ENCODE measurements around the gene IQSEC1. TPM values are rescaled to one million over a fixed set of nuclear protein-coding genes. Genes with fewer than 3 reads are reported as not detected.
A peak's percentile ranks its signal among the peaks of the same experiment; 100 is the strongest.

Gene IQSEC1
- total and polyA plus RNA-seq, 10 of the 15 experiments (the other 5 are each of a cell fraction or from before 2014, with no cell fraction given): 0.92 to 55.2 (median 8.5) TPM

- CTCF ChIA-PET: interaction anchor here (0.9 to 7.8 kb wide), 8 partner anchors 11 to 403 kb away, joined by 3 to 56 read pairs (median 6); no protein-coding TSS in a partner anchor
- DNase-seq (ENCODE audit: low read depth, low spot score): no peak
- H3K4me3 ChIP-seq: peak overlapping the region; percentile 70
Observed at GRCh38 chr3:13014755-13015285, 58.4 kb downstream of the IQSEC1 start.

More at GRCh38 chr3:13014755-13015285, 58.4 kb downstream of the IQSEC1 start:
- FAIRE-seq (no peak), ATAC-seq (no peak)
- POLR2A ChIA-PET: interaction anchor here (0.9 to 11.5 kb wide), 11 partner anchors 6 to 406 kb away, joined by 3 to 170 read pairs (median 6); partner anchors contain the start of gene NUP210
- Histone ChIP-seq H3K36me3 (ENCODE audit: control insufficient read depth in 2 of 2, insufficient read depth in 2 of 2, low read length in 1 of 2) (peaks cover 0 to 2% of the 10 kb centered on the region in 2 experiments; a peak in 1 of 4 replicates), H3K9ac (ENCODE audit: control insufficient read depth, insufficient read depth, low read length) (peak overlapping the region; percentile 93), H2AFZ (ENCODE audit: control insufficient read depth, low read depth, low read length) (no peak overlapping the region), H4K20me1 (ENCODE audit: control insufficient read depth, insufficient read depth) (no peaks in the 10 kb centered on the region), H3K9me3 (replicated peaks; ENCODE audit: control insufficient read depth, insufficient read depth, low read length) (no peaks in the 10 kb centered on the region), H3K27ac (ENCODE audit: control insufficient read depth, insufficient read depth) (peak overlapping the region; percentile 99), H3K4me2 (ENCODE audit: control insufficient read depth, insufficient read depth) (peak overlapping the region; percentile 93), H3K27me3 (replicated peaks in 1 of 2; ENCODE audit: control insufficient read depth in 2 of 2, insufficient read depth in 2 of 2, low read length in 1 of 2) (no peaks in the 10 kb centered on the region), H3K4me1 (ENCODE audit: control insufficient read depth, insufficient read depth, low read length) (peaks cover 92% of the 10 kb centered on the region), H3K79me2 (ENCODE audit: control insufficient read depth, insufficient read depth, low read length) (peaks cover 94% of the 10 kb centered on the region)
- BruUV-seq (replicated peaks): TSS peak; percentile 27
- TF ChIP-seq NFXL1 (IDR thresholded peaks at IDR 0.05; ENCODE audit: borderline replicate concordance): no peak
- TF ChIP-seq BCL11A (IDR thresholded peaks at IDR 0.05; ENCODE audit: low read depth, low read length): 0 out of 2 replicates have a peak, but pooled peaks have one; percentile 17
- peak; percentile 44; the same call in 1 of the 2 replicates for TF ChIP-seq YY1 (IDR thresholded peaks at IDR 0.05; ENCODE audit: low read depth, low read length)
- 0 out of 2 replicates have a peak, but pooled peaks have one; percentile 44 for TF ChIP-seq WRNIP1 (IDR thresholded peaks at IDR 0.05; ENCODE audit: borderline replicate concordance, low read depth, low read length)
- no peak for TF ChIP-seq IKZF1 (conservative IDR thresholded peaks at IDR 0.05)
- 0 out of 2 replicates have a peak, but pooled peaks have one; percentile 40 for TF ChIP-seq CHD2 (IDR thresholded peaks at IDR 0.05; ENCODE audit: borderline replicate concordance, low read depth, low read length)
- peak; percentile 16; the same call in 1 of the 2 replicates for TF ChIP-seq TAF1 (IDR thresholded peaks at IDR 0.05; ENCODE audit: borderline replicate concordance, low read depth, low read length)
- TF ChIP-seq BMI1 (IDR thresholded peaks at IDR 0.05; ENCODE audit: borderline replicate concordance): no peak
- SMC1A ChIA-PET (ENCODE audit: uncharacterized antibody, unreplicated experiment): interaction anchor here (0.5 to 12.7 kb wide), 11 partner anchors 6 to 72 kb away, joined by 3 to 123 read pairs (median 4); no protein-coding TSS in a partner anchor
- in situ Hi-C loops (cut with MboI): no loop called here
- intact Hi-C loops (cut with micrococcal nuclease; ENCODE audit: unreplicated experiment): loop anchor here (2.0 to 10.0 kb wide), 2 partner anchors 72 to 440 kb away; no protein-coding TSS in a partner anchor
- RAD21 ChIA-PET (ENCODE audit: unreplicated experiment): interaction anchor here (0.8 to 8.5 kb wide), 8 partner anchors 6 to 173 kb away, joined by 3 to 93 read pairs (median 23); partner anchors contain the start of gene RPL32
- WGBS (ENCODE audit: insufficient coverage, insufficient replicate concordance, low lambda C conversion rate, missing lambda C conversion rate): 9% methylated on average over 6 of the region's 6 CpGs

All from GM12878 (cell line).